Subcutaneous adipose tissue (tissue), 4 donors: ENCODE data around the gene KIAA2012. TPM values are rescaled to one million over a fixed set of nuclear protein-coding genes. Genes with fewer than 3 reads are reported as not detected.

Source experiments
- CTCF ChIP-seq: fragments of 450-650 bp; IDR thresholded peaks from one replicate; pipeline ENCODE4 v1.5.1; 2016; ENCODE audit warnings: low read depth, mild to moderate bottlenecking, control low read depth, antibody characterized with exemption, moderate library complexity
- total RNA-seq, 4 donors: library from RNA; depleted of rRNA; stranded (reverse); fragments of >200 nt; gene quantifications; one replicate each; pipeline ENCODE4 v1.1.0, GENCODE V29; 2016

Gene KIAA2012
- not detected for total RNA-seq

GRCh38 chr2:202072737-202073401 lies at the start of gene KIAA2012:
Gene KIAA2012, plus strand, starts transcription at chr2:202073255. Its CDS starts 373 bp downstream, at chr2:202073628.
- no peak for TF ChIP-seq CTCF

GRCh38 chr2:202023904-202024266 lies 49.2 kb upstream of the KIAA2012 start:
- no peak for TF ChIP-seq CTCF

GRCh38 chr2:202024871-202025270 lies 48.2 kb upstream of the KIAA2012 start:
- TF ChIP-seq CTCF: no peak

GRCh38 chr2:202025816-202026215 lies 47.2 kb upstream of the KIAA2012 start:
- no peak for TF ChIP-seq CTCF

- no peak for TF ChIP-seq CTCF
Observed at GRCh38 chr2:202026507-202026906, 46.5 kb upstream of the KIAA2012 start.

GRCh38 chr2:202030691-202031090 lies 42.4 kb upstream of the KIAA2012 start:
- no peak for TF ChIP-seq CTCF

- TF ChIP-seq CTCF: no peak
Observed at GRCh38 chr2:202031246-202031951, 41.7 kb upstream of the KIAA2012 start.
